Urothelium cell line (cell line): ENCODE results near the gene CLEC2L.

ENCODE experiments used
- DNase-seq: peaks from one replicate; pipeline ENCODE4 v3.0.0; 2011; ENCODE audit warnings: low spot score, mixed read lengths
- FAIRE-seq: peaks from 2 replicates; lab custom pipeline; 2011; peaks lifted over from hg19 to GRCh38; lab: Jason Lieb, UNC

CLEC2L gene

DNA sequence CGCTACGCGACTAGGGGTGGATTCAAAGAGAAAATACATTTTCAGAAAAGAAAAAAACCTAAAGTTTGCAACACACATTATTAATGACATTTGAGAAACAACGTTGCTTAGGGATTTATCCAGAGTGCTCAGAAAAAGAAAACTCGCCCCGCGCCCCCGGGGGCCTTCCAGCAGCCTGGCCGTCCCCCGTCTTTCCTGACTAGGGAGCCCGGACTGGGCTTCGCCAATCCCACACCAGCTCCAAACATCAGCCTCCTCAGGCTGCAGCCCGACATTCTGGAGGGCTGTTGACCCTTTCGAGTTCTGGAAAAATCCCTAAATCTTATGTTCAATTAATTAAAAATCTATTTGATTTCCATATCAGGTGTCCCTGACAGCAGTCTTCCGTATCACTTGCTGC, 48.6 kb downstream of the CLEC2L start:
- no peak for FAIRE-seq

DNA sequence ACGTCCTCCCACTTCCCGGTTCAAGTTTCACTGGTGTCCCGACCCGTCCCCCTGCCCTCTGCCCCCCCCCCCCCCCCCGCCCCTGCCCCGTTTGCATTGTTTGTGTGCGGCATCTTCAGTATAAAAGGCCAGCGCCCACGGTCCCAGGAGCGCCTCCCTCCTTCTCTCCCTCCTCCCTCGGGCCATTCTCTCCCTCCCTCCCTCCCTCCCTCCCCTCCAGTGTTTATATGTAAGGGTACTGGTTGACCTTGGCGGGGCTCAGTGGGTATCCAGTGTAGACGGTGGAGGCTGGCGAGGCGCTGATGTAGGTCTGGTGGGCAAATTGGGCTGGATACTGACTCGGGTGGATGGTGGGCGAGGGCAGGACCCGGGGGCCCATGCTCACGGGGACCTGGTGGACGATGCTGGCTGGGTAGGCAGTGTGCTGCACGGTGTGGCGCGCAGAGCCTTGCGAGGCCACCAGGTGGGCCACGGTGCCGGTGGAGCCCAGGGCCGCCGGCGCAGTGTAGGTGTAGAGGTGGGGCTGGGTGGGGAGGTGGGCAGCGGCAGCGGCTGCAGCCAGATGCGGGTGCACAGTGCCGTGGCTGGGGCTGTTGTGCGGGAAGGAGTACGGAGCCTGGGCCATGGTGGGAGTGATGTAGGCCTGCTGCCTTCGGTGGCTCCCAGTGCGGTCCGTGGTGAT, 49.4 kb downstream of the CLEC2L start:
- FAIRE-seq (no peak), DNase-seq (no peak)

More for the DNA sequence above, 48.6 kb downstream of the CLEC2L start:
- no peak for DNase-seq

DNA sequence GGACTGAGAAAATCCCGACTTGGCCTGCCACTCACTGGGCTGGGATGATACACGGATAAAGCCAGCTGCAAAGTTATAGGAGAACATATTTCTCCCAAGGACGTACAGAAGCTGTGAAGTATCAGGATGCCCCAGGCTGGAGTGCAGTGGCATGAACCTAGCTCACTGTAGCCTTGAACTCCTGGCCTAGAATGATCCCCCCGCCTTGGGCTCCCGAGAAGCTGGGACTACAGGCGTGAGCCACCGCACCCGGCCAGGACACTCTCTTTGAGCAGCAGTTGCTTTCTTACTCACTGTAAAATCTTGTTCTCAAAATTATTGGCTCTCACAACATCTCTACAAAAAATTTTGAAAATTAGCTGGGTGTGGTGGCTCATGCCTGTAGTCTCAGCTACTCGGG, 50.4 kb downstream of the CLEC2L start:
- FAIRE-seq (no peak), DNase-seq (no peak)

DNA sequence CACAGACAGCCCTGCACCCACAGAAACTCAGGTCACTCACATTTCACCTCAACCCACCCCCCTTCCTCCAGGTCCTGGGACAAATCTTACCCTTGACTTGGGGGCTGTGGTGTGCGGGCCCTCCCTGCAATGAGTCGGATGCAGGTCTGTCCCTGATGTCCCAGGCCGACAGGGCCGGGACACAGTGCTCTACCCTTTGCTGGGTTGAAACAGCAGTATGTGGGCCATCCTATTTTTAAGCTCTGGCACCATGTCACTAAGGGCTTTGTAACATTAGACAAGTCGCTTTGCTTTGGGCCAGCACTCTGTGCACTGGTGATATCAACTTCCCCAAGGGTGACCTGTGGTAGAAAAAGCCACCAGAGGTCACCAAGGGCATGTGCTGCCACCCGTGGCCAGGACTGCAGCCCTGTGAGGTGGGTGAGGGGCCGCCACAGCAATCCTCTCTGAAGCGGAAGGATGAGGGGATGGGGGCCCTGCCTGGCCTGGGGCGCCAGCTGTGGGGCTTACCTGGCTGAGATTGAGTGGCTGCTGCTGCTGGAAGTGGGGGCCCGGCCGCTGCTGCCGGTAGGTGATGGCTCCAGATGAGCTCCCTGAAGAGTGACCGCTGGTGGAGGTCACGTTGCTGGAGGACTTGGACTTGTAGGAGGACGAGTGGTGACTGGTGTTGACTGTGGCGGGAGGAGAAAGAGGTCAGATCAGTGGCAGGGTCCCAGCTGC, 51.3 kb downstream of the CLEC2L start:
- no peak for FAIRE-seq
- DNase-seq: no peak

DNA sequence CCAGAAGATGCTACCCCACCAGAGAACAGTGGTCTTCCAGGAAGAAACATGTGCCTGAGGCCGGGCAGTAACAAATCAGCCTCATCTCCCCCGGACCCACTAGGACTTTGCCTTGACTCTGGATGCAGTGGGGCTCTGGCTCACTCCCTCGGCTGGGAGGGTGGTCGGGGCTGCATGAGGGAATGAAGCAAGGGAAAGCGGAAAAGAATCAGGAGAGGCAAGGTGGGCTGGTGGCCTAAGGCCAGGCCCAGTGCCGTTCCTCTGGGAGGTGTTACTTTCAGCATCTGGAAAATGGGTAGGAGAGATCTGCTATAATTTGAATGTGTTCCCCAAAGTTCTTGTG, 51.8 kb downstream of the CLEC2L start:
- FAIRE-seq (no peak), DNase-seq (no peak)

DNA sequence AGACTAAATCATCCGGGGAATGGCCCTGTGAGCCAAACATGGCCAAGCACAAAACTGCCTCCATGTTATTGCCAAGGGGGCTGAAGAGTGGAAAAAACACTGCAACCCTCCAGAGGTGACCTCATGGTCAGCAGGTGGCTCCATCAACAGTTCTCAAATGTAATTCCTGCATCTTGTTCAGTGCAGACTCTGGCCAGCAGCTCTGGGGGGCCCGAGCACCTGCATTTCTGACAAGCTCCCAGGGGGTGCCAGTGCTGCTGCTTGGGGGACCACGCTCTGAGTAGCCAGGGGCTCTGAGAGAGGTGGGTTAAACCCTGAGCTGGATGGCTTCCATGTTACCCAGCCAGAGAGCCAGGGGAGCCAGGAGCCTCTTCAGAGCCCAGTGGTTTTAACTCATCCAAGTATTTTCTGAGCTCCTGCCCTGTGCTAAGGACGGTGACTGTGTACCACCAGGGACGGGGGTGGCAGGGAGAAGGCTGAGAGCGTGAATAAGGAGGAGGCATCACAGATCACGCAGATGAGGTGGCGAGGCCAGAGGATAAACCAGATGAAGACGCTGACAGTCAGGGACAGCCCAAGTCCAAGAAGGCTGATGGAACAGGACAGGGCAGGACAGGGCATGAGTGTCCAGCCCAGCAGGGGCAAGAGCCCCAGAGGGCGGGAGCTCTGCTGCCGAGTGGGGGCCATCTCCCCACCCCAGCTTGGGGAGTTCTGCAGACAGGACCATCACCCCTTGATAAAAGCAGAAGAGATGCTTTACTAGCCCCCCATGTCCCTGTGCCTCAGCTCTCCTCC, 52.9 kb downstream of the CLEC2L start:
- FAIRE-seq (no peak), DNase-seq (no peak)

DNA sequence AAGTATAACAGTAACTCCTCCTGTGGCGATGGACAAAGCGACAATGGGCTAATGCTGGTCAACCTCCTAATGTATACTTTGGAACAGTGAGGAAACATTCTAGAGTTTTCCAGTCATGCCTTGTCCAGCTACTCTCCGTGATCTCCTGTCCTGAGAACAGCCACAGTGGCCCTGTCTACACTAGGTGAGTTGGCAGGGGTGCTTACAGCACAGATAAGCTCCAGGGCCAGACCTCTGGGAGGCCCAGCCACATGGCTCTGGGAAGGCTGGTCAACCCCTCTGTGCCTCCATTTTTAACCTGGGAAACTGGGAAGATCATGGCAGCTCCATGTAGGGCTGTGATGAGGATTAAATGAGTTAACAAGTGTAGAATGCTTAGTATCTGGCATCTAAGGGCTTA, 57.0 kb downstream of the CLEC2L start:
- FAIRE-seq: no peak

DNA sequence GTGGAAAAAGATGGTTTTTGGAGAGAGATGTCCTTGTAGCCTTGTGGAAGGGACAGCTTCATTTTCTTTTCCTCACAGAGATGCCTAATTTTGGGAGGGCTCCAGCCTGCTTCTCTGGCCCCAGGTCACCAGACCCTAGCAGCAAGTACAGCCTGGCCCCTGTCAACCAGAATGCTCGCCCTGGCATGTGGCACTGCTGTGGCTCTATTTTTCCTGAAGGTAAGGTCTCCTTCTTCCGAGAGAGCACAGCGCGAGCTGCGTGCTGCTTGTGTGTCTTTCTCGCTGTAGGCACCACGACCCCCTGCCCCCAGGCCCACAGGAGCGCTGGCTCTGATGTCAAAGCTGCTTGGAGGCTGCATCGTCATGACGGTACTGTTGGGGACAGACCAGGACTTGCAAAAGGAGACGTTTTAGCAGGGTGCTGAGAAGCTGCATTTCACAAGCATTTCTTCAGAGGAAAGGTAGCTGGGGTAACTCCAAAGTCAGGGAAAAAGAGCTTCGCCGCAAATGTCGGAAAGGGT, 58.7 kb downstream of the CLEC2L start:
- no peak for DNase-seq
- no peak for FAIRE-seq

More for the DNA sequence above, 57.0 kb downstream of the CLEC2L start:
- DNase-seq: no peak

DNA sequence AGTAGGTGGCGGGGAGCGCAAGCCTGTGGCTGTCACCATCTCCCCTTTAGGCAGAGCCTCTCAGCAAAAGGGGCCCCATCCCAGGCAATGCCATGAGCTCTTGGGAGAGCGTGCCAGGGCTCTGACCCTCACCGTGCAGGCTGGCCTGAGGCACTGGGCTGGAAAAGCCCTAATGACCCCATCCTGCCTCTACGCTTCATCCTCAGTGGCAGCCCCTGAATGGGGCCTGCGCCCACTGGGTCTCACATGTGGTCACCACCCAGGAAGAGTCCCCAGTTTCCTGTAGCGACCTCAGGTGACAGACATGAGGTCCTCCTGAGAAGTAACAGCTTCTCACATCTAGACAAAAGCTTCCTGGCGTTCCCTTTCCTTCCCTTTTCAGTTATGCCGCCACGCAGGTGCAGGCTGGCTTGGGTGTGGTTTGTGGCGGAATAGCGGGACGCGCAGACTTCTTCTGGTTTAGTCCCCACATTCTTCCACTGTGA, 59.2 kb downstream of the CLEC2L start:
- no peak for DNase-seq
- no peak for FAIRE-seq

DNA sequence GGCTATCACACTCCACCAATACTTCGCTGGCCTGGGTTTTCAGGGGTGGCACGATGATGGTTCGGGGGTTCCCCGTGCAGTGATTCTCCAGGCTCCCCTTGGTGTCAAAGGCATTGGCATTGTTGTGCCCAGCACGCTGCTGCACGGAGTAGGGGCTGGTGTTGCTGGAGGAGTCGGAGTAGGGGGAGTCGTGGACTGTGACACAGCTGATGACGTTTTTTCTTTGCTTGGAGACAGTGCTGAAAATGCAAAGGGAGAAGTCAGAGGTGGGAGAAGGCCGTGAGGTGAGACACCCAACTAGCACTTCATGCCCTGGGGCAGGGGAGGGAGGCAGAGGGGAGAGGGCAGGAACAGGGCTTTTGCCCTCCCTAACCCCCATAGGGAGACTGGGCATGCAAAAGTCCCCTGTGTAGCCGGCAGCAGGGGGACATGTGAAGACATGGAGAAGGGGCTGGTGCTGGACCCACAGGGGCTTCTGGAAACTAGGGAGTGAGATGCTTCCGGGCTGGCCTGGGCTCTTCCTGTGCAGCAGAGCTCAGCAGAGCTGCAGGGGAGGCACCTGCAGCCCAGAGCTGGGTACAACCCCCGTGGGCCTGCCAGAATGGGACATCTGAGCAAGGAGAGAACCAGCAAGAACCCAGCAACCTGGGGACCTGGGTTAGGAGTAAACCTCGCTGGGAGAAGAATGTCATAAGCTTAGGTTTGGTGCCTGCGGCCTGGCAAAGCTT, 60.5 kb downstream of the CLEC2L start:
- FAIRE-seq: no peak
- no peak for DNase-seq

DNA sequence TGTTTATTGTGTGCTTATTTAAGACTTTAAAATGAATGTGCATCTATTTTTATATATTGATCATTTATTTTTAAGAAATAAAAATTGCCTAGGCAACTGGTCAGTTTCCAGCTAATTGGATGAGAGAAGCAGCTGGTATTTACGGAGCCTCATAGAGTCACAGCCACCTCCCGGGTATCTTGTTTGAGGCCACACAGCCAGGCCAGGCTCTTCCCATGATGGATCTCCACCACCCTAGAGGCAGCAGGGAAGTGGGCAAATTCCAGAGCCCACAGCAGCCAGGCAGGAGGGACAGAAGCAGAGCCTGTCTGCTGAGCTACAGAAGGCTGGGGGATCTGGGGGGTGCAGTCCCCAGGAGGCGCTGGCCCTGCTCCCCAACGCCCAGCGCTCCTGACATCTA, 61.6 kb downstream of the CLEC2L start:
- DNase-seq: no peak
- FAIRE-seq: no peak

DNA sequence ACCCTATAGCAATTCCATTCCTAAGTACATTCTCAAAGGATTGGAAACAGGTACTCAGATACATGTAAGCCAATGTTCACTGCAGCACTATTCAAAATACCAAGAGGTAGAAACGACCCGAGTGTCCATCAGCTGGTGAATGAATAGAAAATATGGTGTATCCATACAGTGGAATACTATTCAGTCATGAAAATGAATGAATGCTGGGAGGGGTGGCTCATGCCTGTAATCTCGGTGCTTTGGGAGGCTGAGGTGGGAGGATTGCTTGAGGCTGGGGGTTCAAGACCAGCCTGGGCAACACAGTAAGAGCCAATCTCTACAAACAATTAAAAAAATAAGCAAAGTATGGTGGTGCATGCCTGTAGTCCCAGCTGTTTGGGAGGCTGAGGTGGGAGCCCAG, 62.8 kb downstream of the CLEC2L start:
- FAIRE-seq (no peak), DNase-seq (no peak)

DNA sequence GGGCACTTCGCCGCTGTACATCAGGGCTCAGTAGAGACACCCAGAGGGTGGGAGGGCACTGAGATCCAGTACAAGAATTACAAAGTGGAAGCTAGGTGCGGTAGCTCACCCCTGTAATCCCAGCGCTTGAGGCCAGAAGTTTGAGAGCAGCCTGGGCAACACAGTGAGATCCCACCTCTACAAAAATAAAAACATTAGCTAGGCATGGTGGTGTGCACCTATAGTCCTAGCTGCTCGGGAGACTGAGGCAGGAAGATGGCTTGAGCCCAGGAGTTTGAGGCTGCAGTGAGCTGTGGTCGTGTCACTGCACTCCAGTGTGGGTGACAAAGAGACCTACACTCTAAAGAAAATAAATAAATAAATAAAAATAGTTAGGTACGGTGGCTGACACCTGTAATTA, 64.0 kb downstream of the CLEC2L start:
- FAIRE-seq (no peak), DNase-seq (no peak)

DNA sequence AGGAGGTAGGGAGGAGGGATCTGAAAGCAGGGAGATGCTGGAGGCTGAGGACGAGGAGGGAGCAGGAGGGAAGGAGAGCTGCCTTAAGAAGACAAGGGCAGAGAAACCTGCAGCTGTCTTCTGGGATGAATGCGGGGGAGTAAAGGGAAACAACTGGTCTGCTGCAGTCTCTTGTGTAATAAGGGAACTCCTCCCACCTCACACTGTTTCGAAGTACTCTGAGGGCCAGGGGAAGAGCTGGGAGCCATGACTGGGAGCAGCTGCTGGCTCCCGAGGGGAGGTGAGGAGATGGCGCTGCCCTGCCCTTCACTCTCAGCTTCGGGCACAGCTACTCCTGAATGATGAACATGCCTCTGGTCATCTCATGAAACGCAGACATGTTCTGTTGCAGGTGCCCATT, 65.1 kb downstream of the CLEC2L start:
- no peak for DNase-seq
- no peak for FAIRE-seq

DNA sequence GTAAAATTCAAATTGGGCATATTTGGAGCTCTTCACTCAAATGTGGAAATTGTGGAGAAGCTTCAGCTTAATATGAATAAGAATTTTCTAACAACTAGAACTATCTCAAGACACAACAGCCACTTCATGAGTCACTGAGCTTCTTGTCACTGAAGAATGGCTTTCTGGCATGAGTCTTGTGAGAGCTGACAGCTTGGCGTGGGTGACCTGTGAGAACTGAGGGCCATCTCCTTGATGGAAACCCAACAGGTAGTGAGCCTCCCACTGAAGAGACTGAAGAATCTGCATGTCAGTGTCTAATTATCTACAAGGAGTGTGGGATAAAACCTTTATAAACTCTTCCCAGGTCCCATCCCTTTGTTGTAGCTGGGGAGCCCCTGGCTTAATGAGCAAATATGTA, 66.0 kb downstream of the CLEC2L start:
- DNase-seq: no peak
- no peak for FAIRE-seq

DNA sequence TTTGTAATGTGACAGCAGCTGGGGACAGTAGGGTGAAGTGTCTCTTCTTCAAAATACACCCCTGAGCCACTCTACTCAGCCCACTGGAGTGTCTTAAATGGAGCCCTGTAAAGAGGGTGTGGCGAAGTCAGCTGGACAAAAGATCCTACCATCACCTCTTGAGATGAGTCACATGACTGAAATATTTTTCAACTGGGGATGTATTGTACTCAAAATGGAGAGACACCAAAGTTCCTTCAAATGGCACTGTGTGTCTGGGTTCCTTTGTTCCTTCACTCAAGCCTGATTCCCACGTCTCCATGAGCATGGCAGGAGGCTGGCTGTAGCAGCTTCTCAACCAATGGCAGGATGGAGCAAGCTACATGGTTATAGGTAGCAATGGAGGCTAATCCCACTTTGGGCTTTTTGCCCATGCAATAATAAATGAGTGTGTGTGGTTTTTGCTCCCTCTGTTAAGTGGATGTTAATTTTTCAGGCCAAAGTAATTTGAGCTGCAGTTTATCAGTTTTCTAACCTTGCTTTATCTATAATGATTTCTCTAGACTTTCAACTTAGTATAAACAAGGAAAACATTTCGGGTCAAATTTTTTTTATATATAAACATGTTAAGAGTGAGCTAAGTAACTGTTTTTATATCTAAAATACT, 68.2 kb downstream of the CLEC2L start:
- DNase-seq (no peak), FAIRE-seq (no peak)

DNA sequence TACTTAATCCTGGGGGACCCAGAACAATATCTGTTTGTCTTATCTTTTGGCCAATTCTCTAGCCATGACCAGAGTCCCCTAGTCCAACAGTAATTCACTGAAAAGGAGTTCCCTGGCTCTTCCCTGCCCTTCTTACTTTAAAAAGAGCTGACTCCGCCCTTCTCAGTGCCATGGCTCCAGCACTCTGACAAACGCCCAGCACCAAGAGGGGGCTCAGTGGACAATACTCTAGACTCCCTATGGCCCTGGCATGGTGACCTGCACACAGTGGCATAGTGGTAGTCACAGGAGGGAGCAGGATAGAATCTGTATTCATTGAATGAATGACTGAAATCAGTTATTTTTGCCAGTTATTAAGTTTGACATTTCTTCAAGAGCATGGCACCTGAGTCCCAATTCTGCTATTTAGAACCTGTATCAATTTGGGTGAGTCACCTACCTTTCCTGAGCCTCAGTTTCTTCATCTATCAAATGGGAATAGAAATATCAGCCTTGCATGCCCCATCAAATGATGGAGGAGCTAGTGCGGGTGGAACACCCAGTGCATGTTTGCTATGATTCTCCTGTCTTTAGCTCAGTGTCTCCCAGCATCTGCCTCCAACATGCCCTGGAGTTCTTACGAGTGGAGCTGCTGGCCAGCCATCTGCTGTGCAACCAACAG, 69.4 kb downstream of the CLEC2L start:
- no peak for DNase-seq
- no peak for FAIRE-seq

DNA sequence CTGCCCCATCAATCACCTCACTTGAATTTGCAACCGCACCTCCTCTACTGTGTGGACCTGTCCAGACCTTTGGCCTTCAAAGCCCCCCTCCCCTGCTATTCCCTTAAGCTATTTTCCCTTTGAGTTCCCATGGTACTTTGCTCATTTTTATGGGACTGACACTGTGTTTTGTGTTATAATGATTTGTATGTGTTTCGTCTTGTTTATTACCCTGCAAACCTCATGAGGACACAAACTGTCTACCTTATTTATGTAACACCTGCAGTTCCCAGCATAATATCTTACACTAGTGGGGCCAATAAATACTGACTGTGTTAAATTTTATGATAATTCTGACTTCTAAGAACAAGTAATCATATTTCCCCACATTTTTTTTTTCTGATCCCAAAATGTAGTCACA, 70.6 kb downstream of the CLEC2L start:
- FAIRE-seq: no peak
- DNase-seq: no peak
